ENCODE data around the gene PPIL6.
"Not testable (repeated sequence)": the region's sequence is repeated elsewhere in the genome, so short reads cannot be mapped to it uniquely, and the experiment has no call there.

Gene PPIL6

GRCh38 chr6:109393886-109394281 lies 46.5 kb downstream of the PPIL6 start:
- no peak for DNase-seq

DNA sequence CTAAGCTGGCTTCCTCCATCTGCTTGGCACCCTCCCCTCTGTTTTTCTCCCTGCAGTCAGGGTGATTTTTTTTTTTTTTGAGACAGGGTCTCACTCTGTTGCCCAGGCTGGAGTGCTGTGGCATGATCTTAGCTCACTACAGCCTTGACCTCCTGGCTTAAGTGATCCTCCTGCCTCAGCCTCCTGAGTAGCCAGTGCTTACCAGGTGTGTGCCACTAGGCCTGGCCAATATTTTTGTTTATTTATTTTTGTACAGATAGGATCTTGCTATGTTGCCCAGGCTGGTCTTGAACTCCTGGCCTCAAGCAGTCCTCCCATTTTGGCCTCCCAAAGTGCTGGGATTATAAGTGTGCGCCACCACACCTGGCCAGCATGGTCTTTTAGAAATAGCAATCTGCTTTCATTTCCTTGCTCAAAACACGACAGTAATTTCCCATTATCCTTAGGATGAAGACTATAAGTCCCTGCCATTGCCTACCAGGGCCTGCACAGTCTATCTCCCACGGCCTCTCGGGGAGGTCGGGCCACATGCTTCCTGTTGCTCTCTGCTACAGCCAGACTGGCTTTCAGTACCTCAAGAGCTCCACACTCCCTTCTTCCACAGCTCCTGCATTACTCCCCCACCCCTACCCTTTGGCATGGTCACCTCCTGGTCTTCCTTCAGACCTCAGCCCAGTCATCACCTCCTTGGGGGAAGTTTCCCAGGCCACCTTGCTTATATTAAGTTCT lies 47.1 kb downstream of the PPIL6 start:
- no peak for DNase-seq

DNA sequence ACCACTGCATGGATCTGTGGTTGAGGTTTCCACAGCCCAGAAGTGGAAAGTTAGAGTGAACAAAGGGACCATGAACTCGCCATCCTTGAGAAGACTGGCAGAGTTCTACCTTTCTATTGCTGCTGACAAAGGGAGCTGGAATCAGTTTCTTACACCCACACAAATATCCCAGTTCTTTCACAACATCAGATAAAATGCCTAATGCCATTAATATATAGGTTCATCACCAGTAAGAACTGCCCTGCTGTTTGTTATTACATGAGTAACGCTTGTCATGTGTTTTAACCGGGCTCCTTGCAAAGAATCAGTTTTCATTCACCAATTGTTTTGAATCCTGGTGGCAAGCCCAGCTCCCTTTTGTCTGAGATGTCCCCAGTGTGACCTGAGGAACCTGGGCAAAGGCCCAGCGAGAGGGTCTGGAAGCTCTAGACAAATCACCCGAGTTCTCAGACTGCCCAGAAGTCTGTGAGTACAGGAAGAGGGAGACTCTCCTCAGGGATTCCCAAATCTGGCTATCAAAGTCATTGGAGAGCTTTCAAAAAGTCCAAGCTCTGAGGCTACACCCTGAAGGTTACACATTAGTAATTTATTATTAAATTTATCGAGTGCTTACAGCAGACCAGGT lies 50.7 kb downstream of the PPIL6 start:
- no peak for DNase-seq

DNA sequence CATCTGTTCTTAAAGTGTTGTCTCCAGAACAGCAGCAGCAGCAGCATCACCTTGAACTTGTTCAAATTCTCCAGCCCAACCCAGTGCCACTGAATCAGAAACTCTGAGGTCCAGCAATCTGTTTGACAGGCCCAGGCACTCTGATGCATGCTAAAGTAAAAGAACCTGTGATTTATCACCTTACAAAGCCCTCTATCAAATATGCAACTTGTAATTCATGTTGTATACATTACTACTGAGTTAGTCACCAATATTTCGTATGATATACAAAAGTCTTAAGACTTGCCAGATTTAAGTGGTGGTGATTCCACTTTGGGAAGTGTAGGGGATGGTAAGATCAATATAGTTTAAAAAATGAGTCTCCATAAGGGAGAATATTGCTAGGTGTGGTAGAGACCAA lies 52.2 kb downstream of the PPIL6 start:
- no peak for DNase-seq

DNA sequence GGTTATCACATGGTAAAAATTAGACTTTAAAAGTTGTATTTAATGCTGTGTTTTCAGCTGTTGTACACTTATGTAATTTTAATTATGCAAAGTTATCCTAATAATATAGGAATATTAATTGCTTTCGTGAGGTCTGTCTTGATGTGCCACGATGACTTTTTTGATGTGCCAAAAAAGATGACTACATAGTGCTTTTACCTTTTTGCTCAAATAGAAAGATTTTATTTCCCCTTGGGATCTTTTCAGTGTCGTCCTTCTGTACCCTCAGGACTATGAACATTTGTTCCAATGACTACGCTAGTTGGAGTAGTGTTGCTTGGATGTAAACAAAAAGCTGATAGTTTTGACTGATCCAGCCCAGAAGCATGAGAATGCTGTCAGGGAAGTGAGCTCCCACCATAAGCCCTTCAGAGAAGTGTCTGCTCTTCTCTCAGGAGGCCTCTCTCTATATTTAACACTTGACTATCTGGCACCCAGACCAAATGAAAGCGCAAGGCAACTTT lies 56.9 kb downstream of the PPIL6 start:
- no peak for DNase-seq

DNA sequence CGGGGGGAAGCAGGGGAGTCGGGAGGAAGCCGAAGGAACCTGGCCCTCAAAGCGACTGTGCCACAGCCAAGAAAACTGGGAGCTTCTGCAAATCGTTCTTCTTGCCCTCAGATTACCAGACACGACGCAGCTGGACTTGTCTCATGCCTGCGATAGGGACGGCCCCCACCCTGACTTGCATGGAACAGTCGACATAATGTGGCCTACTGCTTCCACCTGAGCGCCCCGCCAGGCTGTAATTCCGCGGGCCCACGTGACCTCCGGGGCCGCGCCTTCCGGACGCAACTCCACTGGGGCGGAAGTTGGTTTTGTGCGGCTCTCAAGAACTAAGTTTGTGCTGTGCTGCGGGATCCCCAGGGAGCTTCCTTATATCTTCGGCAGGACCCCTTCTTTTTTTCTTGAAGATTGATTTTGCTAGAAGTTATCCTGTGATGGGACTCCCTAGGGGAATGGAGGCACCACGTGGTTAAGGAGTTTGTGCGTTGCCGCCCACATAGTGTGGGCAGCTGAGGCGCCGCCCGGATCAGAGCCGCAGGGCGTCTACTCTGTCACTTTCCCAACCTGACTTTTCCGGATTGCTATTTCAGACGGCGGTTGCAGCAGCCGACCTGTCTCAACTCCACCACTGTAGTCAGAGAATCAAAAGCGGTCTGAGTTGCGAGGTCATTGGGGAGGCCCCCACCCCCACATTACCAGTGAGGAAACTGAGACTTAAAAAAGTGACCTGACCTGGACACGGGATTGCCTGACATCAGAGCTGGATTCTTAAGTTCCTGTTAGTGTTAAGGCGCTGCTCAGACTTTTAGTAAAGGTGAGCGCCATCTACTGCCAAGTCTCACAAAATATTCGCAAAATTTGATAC lies 57.6 kb downstream of the PPIL6 start:
- peak; percentile 93 for DNase-seq

DNA sequence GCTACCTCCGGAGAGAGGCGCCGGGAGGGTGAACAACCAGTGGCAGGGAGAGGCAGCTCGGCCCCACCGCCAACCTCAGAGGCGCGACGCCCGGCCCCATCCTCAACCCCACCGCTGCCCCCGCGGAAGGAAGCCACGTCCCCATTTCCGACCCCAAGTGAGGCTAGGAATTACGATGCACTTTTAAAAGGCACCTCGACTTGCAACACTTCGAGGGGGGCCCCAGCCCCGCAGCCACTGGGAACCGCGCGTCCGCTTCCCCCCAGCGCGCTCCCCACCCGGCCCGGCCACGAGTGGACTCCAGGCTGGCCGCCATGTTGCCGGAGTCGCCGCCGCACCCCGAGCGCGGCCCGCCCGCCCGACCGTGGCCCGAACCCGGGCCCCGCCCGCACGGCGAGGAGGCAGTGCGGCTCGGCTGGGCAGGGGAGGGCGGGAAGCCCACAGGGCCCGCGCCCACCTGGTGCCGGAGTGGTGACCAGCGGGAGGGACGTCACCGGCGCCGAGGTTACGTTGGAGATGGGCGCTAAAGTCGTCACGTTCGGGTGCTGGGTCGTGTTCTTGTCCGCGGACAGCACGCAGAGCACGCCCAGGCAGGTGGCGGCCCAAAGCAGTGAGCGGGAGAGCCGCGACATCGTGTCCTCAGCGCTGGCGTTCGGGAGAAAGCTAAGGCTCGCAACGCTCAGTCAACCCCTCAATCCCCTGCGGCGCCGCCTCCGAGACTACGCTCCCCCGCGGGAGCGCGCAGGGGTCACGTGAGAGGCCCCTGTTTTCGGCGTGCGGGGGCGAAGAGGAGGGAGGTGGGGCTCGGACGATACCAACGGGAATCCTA lies 58.5 kb downstream of the PPIL6 start, which contains the start of gene CD164:
Gene CD164, minus strand, starts transcription at position 721 of the 829 bp plus-strand sequence. Its CDS starts 89 bp downstream, at position 632.
- peak; percentile 94 for DNase-seq

GRCh38 chr6:109381061-109381746 lies 59.2 kb downstream of the PPIL6 start:
- no peak for DNase-seq

GRCh38 chr6:109379711-109380110 lies 60.7 kb downstream of the PPIL6 start:
- no peak for DNase-seq

DNA sequence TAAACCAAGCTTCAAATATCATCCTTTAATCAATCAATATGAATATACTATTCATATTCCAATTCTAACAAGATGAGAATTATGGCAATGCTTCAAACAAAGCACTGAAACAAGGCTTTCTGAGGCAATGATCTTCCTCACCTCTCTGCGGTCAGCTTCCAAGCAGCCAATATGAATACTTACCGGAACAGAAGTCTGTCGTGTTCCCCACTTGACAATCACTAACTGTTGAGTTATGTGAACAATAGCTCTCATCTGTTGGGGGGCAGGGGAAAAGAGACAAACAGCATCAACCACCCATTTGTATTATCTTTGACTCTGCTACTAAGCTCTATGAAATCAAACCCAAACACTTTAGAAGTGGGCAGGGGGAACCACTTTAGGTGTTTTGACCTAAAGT lies 62.7 kb downstream of the PPIL6 start:
- DNase-seq = no peak

DNA sequence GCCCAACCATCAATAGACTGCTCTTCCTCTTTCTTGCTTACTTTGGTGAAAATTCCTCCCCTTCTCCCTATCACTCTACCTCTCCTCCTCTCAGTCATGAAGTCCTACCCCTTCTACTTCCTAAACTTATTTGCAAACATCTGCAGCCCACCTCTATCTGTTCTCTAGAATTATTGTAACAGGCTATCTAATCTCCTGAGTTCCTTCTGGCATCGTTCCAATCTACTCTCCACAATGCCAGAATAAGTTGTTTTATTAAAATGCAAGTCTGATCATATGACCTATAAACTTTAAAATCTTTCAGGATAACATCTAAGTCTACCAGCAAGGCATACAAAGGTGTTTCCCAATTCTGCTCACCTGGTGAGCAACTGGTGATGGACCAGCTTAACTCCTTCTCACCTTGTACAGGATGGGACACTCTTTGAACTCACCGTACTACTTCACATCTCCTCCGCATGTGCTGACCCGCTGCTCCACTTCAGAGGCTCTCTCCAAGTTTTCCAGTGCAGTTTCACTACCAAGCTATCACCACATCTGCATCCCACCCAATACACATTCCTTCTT lies 66.0 kb downstream of the PPIL6 start:
- DNase-seq = no peak

- peak; percentile 91 for DNase-seq
These were observed 66.7 kb downstream of the PPIL6 start for GRCh38 chr6:109373762-109374161.

- DNase-seq = no peak
These were observed 67.1 kb downstream of the PPIL6 start for GRCh38 chr6:109373331-109373730.

DNA sequence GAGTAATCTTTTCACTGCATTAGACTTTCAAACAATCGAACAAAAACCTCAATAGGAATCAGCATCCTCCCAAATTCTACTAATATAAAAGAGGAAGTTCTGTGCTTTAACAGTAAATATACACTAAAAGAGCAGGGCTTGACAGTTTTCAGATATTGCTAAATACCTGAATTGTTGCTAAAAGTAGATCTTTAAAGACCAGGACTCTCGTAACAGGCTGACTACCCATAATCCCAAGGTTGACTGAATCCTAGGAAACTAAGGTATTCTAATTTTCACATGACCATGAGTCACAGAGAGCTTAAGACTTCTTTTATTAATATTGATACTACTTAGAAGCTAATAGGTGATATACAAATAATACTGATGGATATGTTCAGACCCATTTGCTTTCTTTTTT lies 68.3 kb downstream of the PPIL6 start:
- peak; percentile 30 for DNase-seq

GRCh38 chr6:109370792-109371191 lies 69.6 kb downstream of the PPIL6 start:
- DNase-seq = no peak

GRCh38 chr6:109370336-109370735 lies 70.1 kb downstream of the PPIL6 start:
- no peak for DNase-seq

DNA sequence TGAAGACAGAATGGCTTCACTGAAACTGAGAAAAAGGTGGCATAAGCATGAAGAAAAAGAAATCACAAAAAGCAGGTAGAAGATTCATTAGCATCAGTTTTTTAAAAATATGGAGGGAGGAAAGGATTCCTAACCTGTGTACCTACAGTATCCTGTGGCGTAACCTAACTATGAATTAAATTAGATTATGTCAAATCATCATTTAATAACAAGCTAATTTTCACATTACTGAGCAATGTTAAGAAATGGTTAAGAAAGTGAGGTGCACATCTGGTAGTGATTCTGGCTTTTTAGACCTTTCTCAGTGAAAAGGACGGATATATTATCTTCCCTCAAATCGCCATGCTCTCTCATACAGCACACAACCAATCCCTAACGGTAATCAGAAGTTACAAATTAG lies 70.7 kb downstream of the PPIL6 start:
- no peak for DNase-seq

- DNase-seq = not testable (repeated sequence)
These were observed 75.9 kb downstream of the PPIL6 start for GRCh38 chr6:109364382-109365078.

DNA sequence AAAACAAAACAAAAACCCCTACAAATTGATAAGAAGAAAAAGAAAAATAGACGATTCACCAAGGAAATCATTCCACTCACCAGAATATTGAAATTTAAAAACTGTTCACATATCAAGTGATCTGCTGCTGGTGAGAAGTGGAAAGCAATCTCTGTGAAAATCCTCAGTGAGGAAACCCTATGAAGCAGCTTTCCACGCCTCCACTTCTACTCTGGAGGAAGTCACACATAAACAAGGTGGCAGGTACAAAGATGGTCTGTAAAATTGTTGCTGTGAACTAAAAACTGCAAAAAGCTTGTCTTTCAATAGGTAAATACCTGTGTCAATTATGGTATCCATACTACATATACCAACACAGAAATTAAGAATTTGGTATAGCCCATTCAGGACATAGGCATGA lies 76.7 kb downstream of the PPIL6 start:
- no peak for DNase-seq

GRCh38 chr6:109362102-109362884 lies 78.1 kb downstream of the PPIL6 start:
- no peak for DNase-seq
